Kasumi-1 (cell line): ENCODE results near the gene CHRNA9.
"Not testable (repeated sequence)": the region's sequence is repeated elsewhere in the genome, so short reads cannot be mapped to it uniquely, and the experiment has no call there.

Source experiments
- DNase-seq, 2 experiments: peaks; one replicate each; lab custom pipeline; 2025; lab: John Stamatoyannopoulos, UW

Gene CHRNA9

GRCh38 chr4:40380647-40381046 lies 45.5 kb downstream of the CHRNA9 start:
- no peak for DNase-seq

- peak; percentile 26 to 46 for DNase-seq
These were observed 53.1 kb downstream of the CHRNA9 start for GRCh38 chr4:40388239-40388638.

- DNase-seq = no peak
These were observed 54.9 kb downstream of the CHRNA9 start for GRCh38 chr4:40389986-40390385.

- DNase-seq = not testable (repeated sequence)
These were observed 57.1 kb downstream of the CHRNA9 start for GRCh38 chr4:40392241-40392640.

- DNase-seq = no peak
These were observed 59.1 kb downstream of the CHRNA9 start for GRCh38 chr4:40394236-40394635.

- DNase-seq = no peak
These were observed 60.2 kb downstream of the CHRNA9 start for GRCh38 chr4:40395166-40395900.

GRCh38 chr4:40395908-40396793 lies 61.0 kb downstream of the CHRNA9 start:
- no peak for DNase-seq

GRCh38 chr4:40399578-40399977 lies 64.4 kb downstream of the CHRNA9 start:
- no peak for DNase-seq

GRCh38 chr4:40401096-40401495 lies 66.0 kb downstream of the CHRNA9 start:
- no peak for DNase-seq

GRCh38 chr4:40401631-40402030 lies 66.5 kb downstream of the CHRNA9 start:
- DNase-seq = no peak

- no peak for DNase-seq
These were observed 67.4 kb downstream of the CHRNA9 start for GRCh38 chr4:40402556-40402955.

GRCh38 chr4:40403081-40403480 lies 67.9 kb downstream of the CHRNA9 start:
- DNase-seq = no peak
